H1 (cell line): ENCODE measurements around the gene MOK. TPM values are rescaled to one million over a fixed set of nuclear protein-coding genes. Genes with fewer than 3 reads are reported as not detected.

ENCODE experiments used
- CTCF ChIA-PET: fragments of 300-600 bp; sonication (Branson Sonifier 250); formaldehyde crosslinking; loops from one replicate; lab custom pipeline; 2021; ENCODE audit not compliant: partially characterized antibody; lab: Charles Lee
- POLR2A ChIA-PET: fragments of 300-600 bp; sonication (Branson Sonifier 250); formaldehyde crosslinking; loops from one replicate; lab custom pipeline; 2021; ENCODE audit warnings: inconsistent platforms; ENCODE audit not compliant: partially characterized antibody; lab: Charles Lee
- DNase-seq, 2 experiments: peaks; one replicate each; pipeline versions ENCODE4 v3.0.0 to v3.0.0-alpha.2; 2010 to 2022; ENCODE audit warnings: low spot score in 2 of 2, low read depth in 1 of 2, mixed read lengths in 1 of 2
- FAIRE-seq: peaks from 2 replicates; lab custom pipeline; 2011; peaks lifted over from hg19 to GRCh38; lab: Jason Lieb, UNC
- H2AFZ ChIP-seq: 2 replicates; pipeline ENCODE4 v1.8.1; 2012; ENCODE audit warnings: low read length, inconsistent platforms
- H2AK5ac ChIP-seq: 2 replicates; pipeline ENCODE4 v1.6.1; 2013; ENCODE audit warnings: low read depth, low read length
- H2BK120ac ChIP-seq: replicated peaks from 2 replicates; pipeline ENCODE3; 2013; ENCODE audit warnings: low read depth, low read length, inconsistent platforms
- H2BK12ac ChIP-seq: 2 replicates; pipeline ENCODE4 v1.6.1; 2013; ENCODE audit warnings: low read depth, low read length
- H2BK15ac ChIP-seq: 2 replicates; pipeline ENCODE4 v1.6.1; 2013; ENCODE audit warnings: low read length
- H2BK20ac ChIP-seq: 2 replicates; pipeline ENCODE4 v1.6.1; 2013; ENCODE audit warnings: low read length
- H2BK5ac ChIP-seq: 2 replicates; pipeline ENCODE4 v1.6.1; 2013; ENCODE audit warnings: low read depth, low read length
- H3K14ac ChIP-seq: 2 replicates; pipeline ENCODE4 v1.6.1; 2013; ENCODE audit warnings: inconsistent platforms; ENCODE audit not compliant: insufficient read length
- H3K18ac ChIP-seq: 2 replicates; pipeline ENCODE4 v1.6.1; 2013; ENCODE audit warnings: low read length; ENCODE audit errors: extremely low read depth
- H3K23ac ChIP-seq: 2 replicates; pipeline ENCODE4 v1.6.1; 2013; ENCODE audit warnings: inconsistent platforms; ENCODE audit not compliant: insufficient read length
- H3K23me2 ChIP-seq: 2 replicates; pipeline ENCODE4 v1.6.1; 2013; ENCODE audit warnings: low read depth, low read length
- H3K27ac ChIP-seq: 2 replicates; pipeline ENCODE4 v1.6.1; 2011; ENCODE audit warnings: low read depth, low read length, inconsistent platforms
- H3K27me3 ChIP-seq, 4 experiments: replicated peaks in 1 of 4; 1 replicate in 1 of 4; 2 replicates in 3 of 4; pipeline versions ENCODE4 v1.6.1 to v1.8.1; 2011 to 2013; ENCODE audit warnings: low read length in 3 of 4, mild to moderate bottlenecking in 3 of 4, inconsistent platforms in 2 of 4, mixed read lengths in 2 of 4, moderate library complexity in 1 of 4; ENCODE audit not compliant: control insufficient read depth in 3 of 4, insufficient read depth in 3 of 4; ENCODE audit errors: extremely low read depth in 1 of 4
- H3K36me3 ChIP-seq, 4 experiments: 2 replicates each; pipeline versions ENCODE4 v1.6.1 to v1.8.1; 2011 to 2013; ENCODE audit warnings: mild to moderate bottlenecking in 4 of 4, low read length in 3 of 4, moderate library complexity in 2 of 4, control low read depth in 1 of 4, inconsistent platforms in 1 of 4; ENCODE audit not compliant: insufficient read depth in 4 of 4, control insufficient read depth in 2 of 4
- H3K4ac ChIP-seq: replicated peaks from 2 replicates; pipeline ENCODE3; 2013; ENCODE audit warnings: low read length, low read depth, mixed read lengths, inconsistent platforms; ENCODE audit not compliant: insufficient read length
- H3K4me1 ChIP-seq, 4 experiments: replicated peaks in 1 of 4; 1 replicate in 1 of 4; 2 replicates in 3 of 4; pipeline versions ENCODE4 v1.6.1 to v1.8.1; 2011 to 2013; ENCODE audit warnings: low read length in 3 of 4, inconsistent platforms in 2 of 4, mixed read lengths in 1 of 4; ENCODE audit not compliant: insufficient read depth in 4 of 4, control insufficient read depth in 3 of 4
- H3K4me2 ChIP-seq, 2 experiments: 2 replicates each; pipeline versions ENCODE4 v1.6.1 to v1.8.1; 2011 to 2013; ENCODE audit warnings: low read depth in 2 of 2, low read length in 2 of 2, control low read depth in 1 of 2, inconsistent platforms in 1 of 2, mild to moderate bottlenecking in 1 of 2; ENCODE audit not compliant: insufficient read depth in 1 of 2
- H3K4me3 ChIP-seq, 4 experiments: fragments of 200-600, 300-600 bp in 1 of 4; sonication (generic), shearing (Covaris generic), sonication (Bioruptor Twin) in 1 of 4; 2 replicates each; pipeline versions ENCODE4 v1.5.1 to v1.8.1; 2011 to 2016; ENCODE audit warnings: low read length in 4 of 4, low read depth in 3 of 4, control low read depth in 2 of 4, inconsistent platforms in 2 of 4, mild to moderate bottlenecking in 2 of 4, mixed read lengths in 1 of 4, moderate library complexity in 1 of 4; ENCODE audit not compliant: insufficient read depth in 2 of 4; ENCODE audit errors: extremely low read depth in 1 of 4
- H3K56ac ChIP-seq: replicated peaks from 2 replicates; pipeline ENCODE3; 2013; ENCODE audit warnings: low read depth, mild to moderate bottlenecking, mixed read lengths, low read length, inconsistent platforms; ENCODE audit not compliant: insufficient read length
- H3K79me1 ChIP-seq: 2 replicates; pipeline ENCODE4 v1.6.1; 2013; ENCODE audit warnings: low read depth, low read length, control low read depth
- H3K79me2 ChIP-seq, 2 experiments: 2 replicates each; pipeline versions ENCODE4 v1.6.1 to v1.8.1; 2012 to 2013; ENCODE audit warnings: low read length in 2 of 2, mild to moderate bottlenecking in 2 of 2, inconsistent platforms in 1 of 2; ENCODE audit not compliant: insufficient read depth in 2 of 2, control insufficient read depth in 1 of 2
- H3K9ac ChIP-seq, 4 experiments: replicated peaks in 1 of 4; 1 replicate in 1 of 4; 2 replicates in 3 of 4; pipeline versions ENCODE4 v1.6.1 to v1.8.1; 2011 to 2013; ENCODE audit warnings: low read depth in 3 of 4, low read length in 3 of 4, control low read depth in 2 of 4, mild to moderate bottlenecking in 2 of 4, moderate library complexity in 2 of 4, inconsistent platforms in 1 of 4; ENCODE audit errors: extremely low read depth in 1 of 4
- H3K9me3 ChIP-seq, 2 experiments: 2 replicates each; pipeline versions ENCODE4 v1.6.1 to v1.8.1; 2012 to 2013; ENCODE audit warnings: mild to moderate bottlenecking in 2 of 2, moderate library complexity in 2 of 2, control low read depth in 1 of 2, inconsistent platforms in 1 of 2, low read depth in 1 of 2, low read length in 1 of 2, mixed read lengths in 1 of 2; ENCODE audit not compliant: insufficient read depth in 2 of 2
- H4K20me1 ChIP-seq, 2 experiments: replicated peaks in 1 of 2; 2 replicates each; pipeline versions ENCODE3 to v1.8.1; 2011 to 2013; ENCODE audit warnings: inconsistent platforms in 2 of 2, low read length in 2 of 2, mild to moderate bottlenecking in 1 of 2; ENCODE audit not compliant: insufficient read depth in 2 of 2, control insufficient read depth in 1 of 2
- H4K5ac ChIP-seq: 2 replicates; pipeline ENCODE4 v1.6.1; 2013; ENCODE audit warnings: low read length, low read depth, mixed read lengths, inconsistent platforms; ENCODE audit not compliant: insufficient read length
- H4K8ac ChIP-seq: 2 replicates; pipeline ENCODE4 v1.8.0; 2013; ENCODE audit warnings: mild to moderate bottlenecking, moderate library complexity, low read length, inconsistent platforms; ENCODE audit not compliant: insufficient read depth; ENCODE audit errors: extremely low read depth
- H4K91ac ChIP-seq: replicated peaks from 2 replicates; pipeline ENCODE3; 2013; ENCODE audit warnings: low read length, mixed read lengths, inconsistent platforms; ENCODE audit not compliant: insufficient read length
- EP300 ChIP-seq, 2 experiments: IDR thresholded peaks; 1 replicate in 1 of 2; 2 replicates in 1 of 2; pipeline ENCODE4 v1.6.1; 2011 to 2012; ENCODE audit warnings: low read depth in 2 of 2, low read length in 2 of 2, mild to moderate bottlenecking in 2 of 2, borderline replicate concordance in 1 of 2, inconsistent platforms in 1 of 2, moderate library complexity in 1 of 2
- EZH2 ChIP-seq: fragments of 200-600 bp; sonication (generic); IDR thresholded peaks from 2 replicates; pipeline ENCODE4 v1.7.1; 2012; ENCODE audit warnings: low read depth, mild to moderate bottlenecking, moderate library complexity, low read length, inconsistent platforms; ENCODE audit not compliant: severe bottlenecking
- JUN ChIP-seq: IDR thresholded peaks from 2 replicates; pipeline ENCODE4 v1.6.1; 2011; ENCODE audit warnings: low read depth, mild to moderate bottlenecking, improper control_type of control experiment, low read length
- NRF1 ChIP-seq: IDR thresholded peaks from 2 replicates; pipeline ENCODE4 v1.6.1; 2011; ENCODE audit warnings: mild to moderate bottlenecking, low read depth, low read length, improper control_type of control experiment
- POLR2AphosphoS5 ChIP-seq: IDR thresholded peaks from 2 replicates; pipeline ENCODE4 v1.6.1; 2011; ENCODE audit warnings: low read depth, low read length
- SP1 ChIP-seq: IDR thresholded peaks from 2 replicates; pipeline ENCODE4 v1.6.1; 2011; ENCODE audit warnings: low read depth, low read length
- SRF ChIP-seq: IDR thresholded peaks from 2 replicates; pipeline ENCODE4 v1.6.1; 2011; ENCODE audit warnings: mild to moderate bottlenecking, low read depth, low read length, moderate library complexity
- ZNF274 ChIP-seq: IDR thresholded peaks from 2 replicates; pipeline ENCODE4 v1.7.0; 2012; ENCODE audit warnings: low read length, borderline replicate concordance; ENCODE audit errors: extremely low read depth
- WGBS, 2 experiments: shearing (Covaris generic) in 1 of 2; methylation state at CpG; one replicate each; pipeline versions ENCODE4 v1.1.6 to v1.1.7; 2013 to 2015; ENCODE audit warnings: low lambda C conversion rate in 2 of 2, mixed read lengths in 2 of 2, inconsistent platforms in 1 of 2, low coverage in 1 of 2, missing lambda C conversion rate in 1 of 2; ENCODE audit not compliant: insufficient replicate concordance in 2 of 2, insufficient coverage in 1 of 2, insufficient read length in 1 of 2; ENCODE audit errors: extremely low coverage in 1 of 2, missing lambda C conversion rate in 1 of 2; 5-methylcytosine and 5-hydroxymethylcytosine counted together
- polyA plus RNA-seq, 7 experiments: library from polyadenylated mRNA; depleted of rRNA in 3 of 7; stranded (reverse) in 5 of 7; unstranded in 2 of 7; fragments of >200 nt in 5 of 7; fragments of 200-250 nt in 2 of 7; gene quantifications; 1 replicate in 5 of 7; 2 replicates in 1 of 7; 4 replicates in 1 of 7; pipeline versions ENCODE4 v1.2.1 to v1.2.3, GENCODE V29; 2011 to 2013; ENCODE audit warnings: missing spikeins in 2 of 7, mixed read lengths in 2 of 7
- total RNA-seq: library from RNA; stranded (reverse); fragmentation: NEBNext Ultra II Directional; extraction: Animal tissue kit (Norgen Biotek cat#: 25700); gene quantifications from 2 replicates; pipeline ENCODE4 v1.2.1, GENCODE V29; 2021

Gene MOK
- total and polyA plus RNA-seq, 2 of the 8 experiments (the other 6 are each of a cell fraction or from before 2014, with no cell fraction given): 2.1 to 2.5 TPM

DNA sequence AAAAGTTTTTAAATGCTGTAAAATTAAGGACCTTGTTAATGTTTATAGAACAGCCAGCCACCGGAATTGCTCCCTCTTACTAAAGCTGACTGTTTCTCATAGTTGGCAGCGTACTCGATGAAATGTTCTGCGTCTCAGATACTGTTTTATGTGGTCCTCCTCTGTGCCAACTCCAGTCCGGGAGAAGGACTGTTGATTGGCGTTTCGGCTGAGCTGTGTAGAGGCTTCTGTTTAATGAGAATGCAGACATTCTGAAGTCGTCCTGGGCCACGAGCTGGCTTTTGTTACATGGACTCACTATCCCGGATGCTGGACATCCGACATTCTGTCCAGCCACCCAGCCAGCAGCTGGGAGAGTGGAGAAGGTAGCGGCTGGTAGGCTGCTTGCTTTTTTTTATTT is 89.9 kb downstream of the MOK start:
- Histone ChIP-seq H3K14ac (no peak overlapping the region), H4K20me1 (peaks cover 2 to 21% of the 10 kb centered on the region in 2 experiments), H3K79me1 (peaks cover 10% of the 10 kb centered on the region), H3K56ac (no peak overlapping the region), H2BK15ac (no peak overlapping the region), H3K18ac (no peak overlapping the region), H3K4ac (no peak overlapping the region), H2BK12ac (no peak overlapping the region), H2BK20ac (no peak overlapping the region), H3K27me3 (no peaks in the 10 kb centered on the region), H3K23me2 (no peaks in the 10 kb centered on the region), H3K79me2 (peaks cover 0 to 21% of the 10 kb centered on the region in 2 experiments; a peak in 2 of 4 replicates), H3K4me1 (peaks cover 0 to 12% (median 0%) of the 10 kb centered on the region in 4 experiments; a peak in 2 of 7 replicates), H2AFZ (no peak overlapping the region), H3K4me3 (no peak overlapping the region), H2BK5ac (no peak overlapping the region), H3K27ac (no peak overlapping the region), H3K9ac (no peak overlapping the region), H4K5ac (no peak overlapping the region), H3K4me2 (no peak overlapping the region), H4K91ac (no peak overlapping the region), H3K9me3 (no peaks in the 10 kb centered on the region), H2AK5ac (no peak overlapping the region), H2BK120ac (no peak overlapping the region), H3K23ac (no peak overlapping the region), H3K36me3 (no peaks in the 10 kb centered on the region), H4K8ac (peak overlapping the region; percentile 29; the same call in 1 of the 2 replicates)
- WGBS, 2 experiments: 87% methylated on average over 12 of the region's 12 CpGs; no CpG with 5 or more reads in 1 of the 2 experiments
- FAIRE-seq (no peak), DNase-seq (no peak)
- ChIA-PET CTCF (interaction anchor here (0.6 to 3.0 kb wide), 12 partner anchors 10 to 114 kb away, joined by 3 to 17 read pairs (median 4); no protein-coding TSS in a partner anchor), POLR2A (interaction anchor here (0.7 to 1.3 kb wide), 3 partner anchors 9 to 703 kb away, joined by 3 to 5 read pairs (median 4); no protein-coding TSS in a partner anchor)
- TF ChIP-seq ZNF274 (no peak), SP1 (no peak), SRF (no peak), NRF1 (no peak), JUN (no peak), POLR2AphosphoS5 (no peak), EZH2 (no peak), EP300 (IDR thresholded peaks at IDR 0.05; ENCODE audit: borderline replicate concordance in 1 of 2, low read depth in 2 of 2, low read length in 2 of 2) (no peak)
